K562 (cell line): ENCODE measurements around the gene NDST3. TPM values are rescaled to one million over a fixed set of nuclear protein-coding genes. Genes with fewer than 3 reads are reported as not detected.

ENCODE experiments used
- EGR1 ChIP-seq: fragments of 450-650 bp; conservative IDR thresholded peaks from 2 replicates; pipeline ENCODE4 v1.6.1; 2017; ENCODE audit warnings: mild to moderate bottlenecking
- EHMT2 ChIP-seq: fragments of 450-650 bp; IDR thresholded peaks from 2 replicates; pipeline ENCODE4 v1.6.1; 2018; ENCODE audit warnings: antibody characterized with exemption
- ETV5 ChIP-seq: sonication (generic); formaldehyde crosslinking; IDR thresholded peaks from 2 replicates; pipeline ENCODE4 v1.4.0; 2020; ENCODE audit warnings: low read depth, mild to moderate bottlenecking, missing genetic modification reagents
- FOXK2 ChIP-seq, 2 experiments: fragments of 450-650 bp; IDR thresholded peaks in 1 of 2; conservative IDR thresholded peaks in 1 of 2; 2 replicates each; pipeline ENCODE4 v1.6.1; 2016; ENCODE audit warnings: low read depth in 2 of 2, mild to moderate bottlenecking in 1 of 2
- HNRNPH1 ChIP-seq: fragments of 200-400 bp; formaldehyde crosslinking; optimal IDR thresholded peaks from 2 replicates; pipeline ENCODE3; 2017; ENCODE audit warnings: low read depth, mild to moderate bottlenecking, low read length, moderate library complexity
- LEF1 ChIP-seq: fragments of 450-650 bp; IDR thresholded peaks from 2 replicates; pipeline ENCODE4 v1.6.1; 2016; ENCODE audit warnings: mild to moderate bottlenecking
- MECOM ChIP-seq: fragments of 250-450 bp; sonication (Bioruptor Pico); IDR thresholded peaks from 2 replicates; pipeline ENCODE4 v1.8.0; 2022; ENCODE audit warnings: inconsistent platforms
- NFIX ChIP-seq: fragments of 250-450 bp; sonication (Bioruptor Pico); IDR thresholded peaks from 2 replicates; pipeline ENCODE4 v1.4.0; 2020; ENCODE audit warnings: low read depth, mild to moderate bottlenecking, moderate library complexity
- PRPF4 ChIP-seq: fragments of 200-400 bp; formaldehyde crosslinking; IDR thresholded peaks from one replicate; pipeline ENCODE4 v1.6.1; 2017; ENCODE audit warnings: low read length, low read depth, mild to moderate bottlenecking; ENCODE audit not compliant: insufficient read depth, poor library complexity, severe bottlenecking
- PURB ChIP-seq: sonication (generic); formaldehyde crosslinking; IDR thresholded peaks from 2 replicates; pipeline ENCODE4 v1.9.0; 2021; ENCODE audit warnings: low read depth, mild to moderate bottlenecking, missing genetic modification reagents
- RBM25 ChIP-seq: fragments of 200-400 bp; formaldehyde crosslinking; IDR thresholded peaks from 2 replicates; pipeline ENCODE4 v1.6.1; 2018; ENCODE audit warnings: low read length, low read depth, moderate library complexity; ENCODE audit not compliant: severe bottlenecking
- RNF2 ChIP-seq: sonication (generic); IDR thresholded peaks from 2 replicates; pipeline ENCODE4 v1.6.1; 2016
- SRSF9 ChIP-seq: fragments of 200-400 bp; formaldehyde crosslinking; IDR thresholded peaks from 2 replicates; pipeline ENCODE4 v1.6.1; 2017; ENCODE audit warnings: low read depth, low read length, borderline replicate concordance
- TAF9B ChIP-seq: fragments of 450-650 bp; IDR thresholded peaks from 2 replicates; pipeline ENCODE4 v1.6.1; 2018; ENCODE audit warnings: mild to moderate bottlenecking; ENCODE audit not compliant: partially characterized antibody
- TOE1 ChIP-seq, 2 experiments: fragments of 450-650 bp in 1 of 2; sonication (generic) in 1 of 2; formaldehyde crosslinking in 1 of 2; IDR thresholded peaks; 2 replicates each; pipeline versions ENCODE4 v1.7.1 to v1.8.0; 2016 to 2022; ENCODE audit warnings: borderline replicate concordance in 2 of 2, mild to moderate bottlenecking in 2 of 2, antibody characterized with exemption in 1 of 2, inconsistent platforms in 1 of 2, low read depth in 1 of 2, missing genetic modification reagents in 1 of 2, moderate library complexity in 1 of 2
- ZFP1 ChIP-seq: fragments of 450-650 bp; formaldehyde crosslinking; IDR thresholded peaks from 2 replicates; pipeline ENCODE4 v1.4.0; 2020; ENCODE audit warnings: mild to moderate bottlenecking, mixed read lengths
- ZFP30 ChIP-seq: fragments of 250-450 bp; sonication (Bioruptor Pico); IDR thresholded peaks from 2 replicates; pipeline ENCODE4 v1.8.0; 2022; ENCODE audit warnings: moderate library complexity, mild to moderate bottlenecking, inconsistent platforms, borderline replicate concordance
- ZFPM2 ChIP-seq: fragments of 250-450 bp; sonication (Bioruptor Pico); IDR thresholded peaks from 2 replicates; pipeline ENCODE4 v1.5.1; 2022; ENCODE audit warnings: mild to moderate bottlenecking
- ZNF174 ChIP-seq: fragments of 250-450 bp; sonication (Bioruptor Pico); IDR thresholded peaks from 2 replicates; pipeline ENCODE4 v1.4.0; 2020; ENCODE audit warnings: mild to moderate bottlenecking
- ZSCAN32 ChIP-seq: fragments of 450-650 bp; formaldehyde crosslinking; IDR thresholded peaks from 2 replicates; pipeline ENCODE4 v1.4.0; 2020; ENCODE audit warnings: mild to moderate bottlenecking, moderate library complexity
- polyA plus RNA-seq, 8 experiments: library from polyadenylated mRNA; depleted of rRNA in 4 of 8; stranded (reverse) in 5 of 8; unstranded in 3 of 8; fragments of >200 nt; fragmentation: Nextera tagmentation in 2 of 8; fragmentation: Illumina TruSeq in 1 of 8; extraction: Ambion mirVana in 2 of 8; extraction: Trizol in 1 of 8; gene quantifications; 2 replicates each; pipeline versions ENCODE4 v1.2.1 to v1.2.3, GENCODE V29; 2011 to 2014; ENCODE audit warnings: inconsistent platforms in 1 of 8, missing spikeins in 1 of 8
- total RNA-seq, 7 experiments: library from RNA; depleted of rRNA in 6 of 7; stranded (reverse); fragments of >200 nt in 6 of 7; fragmentation: Illumina TruSeq in 2 of 7; extraction: Trizol in 2 of 7; gene quantifications; 2 replicates each; pipeline versions ENCODE4 v1.2.1 to v1.2.3, GENCODE V29; 2011 to 2021; ENCODE audit warnings: low replicate concordance in 1 of 7
- TF ChIP-seq, protein P1 (sequence below), 2 experiments: IDR thresholded peaks in 1 of 2; conservative IDR thresholded peaks in 1 of 2; 2 replicates each; pipeline ENCODE4 v1.6.1; 2016; ENCODE audit warnings: low read depth in 2 of 2, mild to moderate bottlenecking in 1 of 2, missing compliant biosample characterization in 1 of 2, missing genetic modification characterization in 1 of 2, moderate library complexity in 1 of 2
- TF ChIP-seq, protein P2 (sequence below), 2 experiments: fragments of 150-350 bp in 1 of 2; IDR thresholded peaks; 2 replicates each; pipeline ENCODE4 v1.6.1; 2012 to 2016; ENCODE audit warnings: low read depth in 2 of 2, low read length in 2 of 2, mild to moderate bottlenecking in 1 of 2, moderate library complexity in 1 of 2

NDST3 gene
- total and polyA plus RNA-seq, 9 of the 15 experiments (the other 6 are each of a cell fraction or from before 2014, with no cell fraction given) = not detected

DNA sequence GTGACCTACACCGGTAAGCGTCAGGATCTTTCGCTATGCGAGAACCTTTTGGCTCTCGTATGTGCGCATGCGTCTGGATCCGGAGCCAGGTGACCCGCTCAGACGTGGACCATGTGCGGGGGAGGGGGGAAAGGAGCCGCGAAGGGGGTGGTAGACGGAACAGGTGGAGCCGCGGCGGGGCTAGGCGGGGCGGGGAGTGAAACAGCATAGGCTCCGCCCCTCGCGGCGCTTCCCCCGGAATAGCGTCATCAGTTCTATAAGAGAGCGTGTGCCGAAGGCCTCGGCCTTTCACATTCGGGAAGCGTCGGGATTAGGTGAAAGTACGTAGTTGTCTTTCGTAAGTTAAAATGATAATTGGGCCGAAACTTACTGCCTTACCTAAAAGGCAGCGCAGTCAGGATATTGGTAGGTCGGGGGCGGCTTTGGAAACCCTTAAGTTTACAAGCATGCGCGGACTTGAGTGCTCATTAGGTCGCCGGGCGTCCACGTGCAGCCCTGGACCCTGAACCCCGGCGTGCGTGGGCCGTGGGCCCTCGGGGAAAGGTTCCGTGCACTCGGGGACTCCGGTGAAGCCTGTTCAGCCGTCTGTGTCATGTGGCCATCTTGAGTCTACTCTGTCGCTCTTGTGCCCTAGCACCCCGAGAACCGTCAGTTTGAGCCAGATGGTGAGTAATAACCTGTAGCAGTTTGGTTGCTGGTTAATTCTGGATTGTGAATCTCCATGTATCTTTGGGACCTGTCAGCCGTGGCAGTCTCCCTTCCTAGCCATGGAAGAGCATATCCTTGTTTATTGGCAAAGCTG, 244.4 kb downstream of the NDST3 start (continued):
- TF ChIP-seq HNRNPH1 (no peak), PRPF4 (no peak), FOXK2 (conservative IDR thresholded peaks at IDR 0.05 in 1 of 2, IDR thresholded peaks at IDR 0.05 in 1 of 2; ENCODE audit: low read depth in 2 of 2) (peak; percentile 44 to 53; a peak in 3 of 4 replicates), ZFP1 (no peak), TOE1 (IDR thresholded peaks at IDR 0.05; ENCODE audit: borderline replicate concordance) (no peak), TOE1 (CRISPR knock-in tag; IDR thresholded peaks at IDR 0.05; ENCODE audit: borderline replicate concordance, low read depth) (no peak), RBM25 (no peak), LEF1 (peak; percentile 48; the same call in 1 of the 2 replicates), SRSF9 (no peak), TAF9B (peak; percentile 89), ZFPM2 (CRISPR knock-in tag) (peak; percentile 90; the same call in 1 of the 2 replicates), ZNF174 (CRISPR knock-in tag) (no peak), RNF2 (0 out of 2 replicates have a peak, but pooled peaks have one; percentile 62), ZFP30 (CRISPR knock-in tag) (no peak), ZSCAN32 (CRISPR knock-in tag) (no peak; the same call in 1 of the 2 replicates), EGR1 (peak; percentile 86), ETV5 (CRISPR knock-in tag) (peak; percentile 70; the same call in 1 of the 2 replicates), PURB (CRISPR knock-in tag) (no peak), MECOM (CRISPR knock-in tag) (no peak), NFIX (CRISPR knock-in tag) (no peak), EHMT2 (no peak)
- TF ChIP-seq, protein P1, sequence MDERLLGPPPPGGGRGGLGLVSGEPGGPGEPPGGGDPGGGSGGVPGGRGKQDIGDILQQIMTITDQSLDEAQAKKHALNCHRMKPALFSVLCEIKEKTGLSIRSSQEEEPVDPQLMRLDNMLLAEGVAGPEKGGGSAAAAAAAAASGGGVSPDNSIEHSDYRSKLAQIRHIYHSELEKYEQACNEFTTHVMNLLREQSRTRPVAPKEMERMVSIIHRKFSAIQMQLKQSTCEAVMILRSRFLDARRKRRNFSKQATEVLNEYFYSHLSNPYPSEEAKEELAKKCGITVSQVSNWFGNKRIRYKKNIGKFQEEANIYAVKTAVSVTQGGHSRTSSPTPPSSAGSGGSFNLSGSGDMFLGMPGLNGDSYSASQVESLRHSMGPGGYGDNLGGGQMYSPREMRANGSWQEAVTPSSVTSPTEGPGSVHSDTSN (CRISPR knock-in tag; IDR thresholded peaks at IDR 0.05; ENCODE audit: low read depth) = no peak
- TF ChIP-seq, protein P1 (tag; conservative IDR thresholded peaks at IDR 0.05; ENCODE audit: low read depth) = no peak
- TF ChIP-seq, protein P2, sequence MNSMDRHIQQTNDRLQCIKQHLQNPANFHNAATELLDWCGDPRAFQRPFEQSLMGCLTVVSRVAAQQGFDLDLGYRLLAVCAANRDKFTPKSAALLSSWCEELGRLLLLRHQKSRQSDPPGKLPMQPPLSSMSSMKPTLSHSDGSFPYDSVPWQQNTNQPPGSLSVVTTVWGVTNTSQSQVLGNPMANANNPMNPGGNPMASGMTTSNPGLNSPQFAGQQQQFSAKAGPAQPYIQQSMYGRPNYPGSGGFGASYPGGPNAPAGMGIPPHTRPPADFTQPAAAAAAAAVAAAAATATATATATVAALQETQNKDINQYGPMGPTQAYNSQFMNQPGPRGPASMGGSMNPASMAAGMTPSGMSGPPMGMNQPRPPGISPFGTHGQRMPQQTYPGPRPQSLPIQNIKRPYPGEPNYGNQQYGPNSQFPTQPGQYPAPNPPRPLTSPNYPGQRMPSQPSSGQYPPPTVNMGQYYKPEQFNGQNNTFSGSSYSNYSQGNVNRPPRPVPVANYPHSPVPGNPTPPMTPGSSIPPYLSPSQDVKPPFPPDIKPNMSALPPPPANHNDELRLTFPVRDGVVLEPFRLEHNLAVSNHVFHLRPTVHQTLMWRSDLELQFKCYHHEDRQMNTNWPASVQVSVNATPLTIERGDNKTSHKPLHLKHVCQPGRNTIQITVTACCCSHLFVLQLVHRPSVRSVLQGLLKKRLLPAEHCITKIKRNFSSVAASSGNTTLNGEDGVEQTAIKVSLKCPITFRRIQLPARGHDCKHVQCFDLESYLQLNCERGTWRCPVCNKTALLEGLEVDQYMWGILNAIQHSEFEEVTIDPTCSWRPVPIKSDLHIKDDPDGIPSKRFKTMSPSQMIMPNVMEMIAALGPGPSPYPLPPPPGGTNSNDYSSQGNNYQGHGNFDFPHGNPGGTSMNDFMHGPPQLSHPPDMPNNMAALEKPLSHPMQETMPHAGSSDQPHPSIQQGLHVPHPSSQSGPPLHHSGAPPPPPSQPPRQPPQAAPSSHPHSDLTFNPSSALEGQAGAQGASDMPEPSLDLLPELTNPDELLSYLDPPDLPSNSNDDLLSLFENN (IDR thresholded peaks at IDR 0.05; ENCODE audit: low read depth in 2 of 2, low read length in 2 of 2) = no peak
